WI38 (cell line): ENCODE results near the gene ZNF668.

ENCODE experiments used
- H3K4me3 ChIP-seq: 2 replicates; pipeline ENCODE4 v1.5.1; 2011; ENCODE audit warnings: low read depth, mild to moderate bottlenecking, control low read depth, low read length
- TF ChIP-seq, protein P1 (sequence below): IDR thresholded peaks from 2 replicates; pipeline ENCODE4 v1.5.1; 2012; ENCODE audit warnings: low read depth, mild to moderate bottlenecking, control low read depth, low read length

Gene ZNF668

DNA sequence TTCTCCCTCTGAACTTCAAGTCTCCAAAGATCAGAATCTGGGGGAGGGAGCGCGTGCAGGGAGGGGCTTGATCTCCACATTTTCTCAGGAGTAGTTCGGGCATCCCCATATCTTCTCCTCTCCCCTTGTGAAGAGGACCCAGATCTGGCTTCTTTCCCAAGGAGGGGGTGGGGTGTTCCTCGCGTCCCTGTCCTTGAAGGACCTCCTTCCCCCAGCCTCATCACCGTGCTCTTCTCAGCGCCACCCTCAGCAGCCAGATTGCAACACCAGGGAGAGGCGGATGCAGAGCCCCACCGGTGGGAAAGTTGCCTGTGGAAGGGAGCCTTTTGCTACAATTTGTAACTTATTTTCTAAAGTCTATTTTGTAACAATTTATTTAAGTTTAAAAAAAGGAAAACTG lies 9.0 kb upstream of the ZNF668 start:
- H3K4me3 ChIP-seq: no peak overlapping the region
- TF ChIP-seq, protein P1, sequence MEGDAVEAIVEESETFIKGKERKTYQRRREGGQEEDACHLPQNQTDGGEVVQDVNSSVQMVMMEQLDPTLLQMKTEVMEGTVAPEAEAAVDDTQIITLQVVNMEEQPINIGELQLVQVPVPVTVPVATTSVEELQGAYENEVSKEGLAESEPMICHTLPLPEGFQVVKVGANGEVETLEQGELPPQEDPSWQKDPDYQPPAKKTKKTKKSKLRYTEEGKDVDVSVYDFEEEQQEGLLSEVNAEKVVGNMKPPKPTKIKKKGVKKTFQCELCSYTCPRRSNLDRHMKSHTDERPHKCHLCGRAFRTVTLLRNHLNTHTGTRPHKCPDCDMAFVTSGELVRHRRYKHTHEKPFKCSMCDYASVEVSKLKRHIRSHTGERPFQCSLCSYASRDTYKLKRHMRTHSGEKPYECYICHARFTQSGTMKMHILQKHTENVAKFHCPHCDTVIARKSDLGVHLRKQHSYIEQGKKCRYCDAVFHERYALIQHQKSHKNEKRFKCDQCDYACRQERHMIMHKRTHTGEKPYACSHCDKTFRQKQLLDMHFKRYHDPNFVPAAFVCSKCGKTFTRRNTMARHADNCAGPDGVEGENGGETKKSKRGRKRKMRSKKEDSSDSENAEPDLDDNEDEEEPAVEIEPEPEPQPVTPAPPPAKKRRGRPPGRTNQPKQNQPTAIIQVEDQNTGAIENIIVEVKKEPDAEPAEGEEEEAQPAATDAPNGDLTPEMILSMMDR: no peak

DNA sequence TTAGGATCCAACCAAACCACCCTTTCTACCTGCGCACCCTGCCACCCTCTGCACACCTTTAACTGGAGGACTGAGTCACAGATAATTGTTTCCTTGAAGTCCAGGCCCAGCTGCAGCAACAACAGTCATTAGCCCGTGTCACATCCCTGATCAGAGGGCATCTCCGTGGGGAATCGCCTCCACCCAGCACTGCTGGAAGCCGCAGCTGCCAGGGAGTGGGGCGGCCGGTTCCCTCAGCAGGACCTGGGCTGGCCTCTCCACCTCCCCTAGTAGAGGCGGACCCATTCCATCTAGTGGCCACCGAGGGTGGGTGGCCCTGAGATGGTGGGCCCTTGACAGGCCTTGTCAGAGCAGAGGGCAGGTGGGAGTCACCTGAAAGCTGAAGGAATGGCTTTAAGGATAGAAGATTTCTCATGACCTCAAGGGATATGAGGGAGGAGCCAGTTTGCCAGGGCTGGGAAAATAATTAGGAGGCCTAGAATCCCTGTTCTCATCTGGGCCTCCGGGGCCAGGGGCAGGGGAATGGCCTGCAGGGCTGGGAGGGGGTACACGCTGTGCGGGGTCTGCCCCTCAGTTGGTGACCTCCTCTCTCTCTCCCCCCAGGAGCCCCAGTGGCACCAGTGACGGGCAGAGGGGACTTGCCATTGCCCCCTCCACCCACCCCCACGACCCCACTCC lies 8.5 kb upstream of the ZNF668 start:
- H3K4me3 ChIP-seq: no peak overlapping the region
- TF ChIP-seq, protein P1: no peak

DNA sequence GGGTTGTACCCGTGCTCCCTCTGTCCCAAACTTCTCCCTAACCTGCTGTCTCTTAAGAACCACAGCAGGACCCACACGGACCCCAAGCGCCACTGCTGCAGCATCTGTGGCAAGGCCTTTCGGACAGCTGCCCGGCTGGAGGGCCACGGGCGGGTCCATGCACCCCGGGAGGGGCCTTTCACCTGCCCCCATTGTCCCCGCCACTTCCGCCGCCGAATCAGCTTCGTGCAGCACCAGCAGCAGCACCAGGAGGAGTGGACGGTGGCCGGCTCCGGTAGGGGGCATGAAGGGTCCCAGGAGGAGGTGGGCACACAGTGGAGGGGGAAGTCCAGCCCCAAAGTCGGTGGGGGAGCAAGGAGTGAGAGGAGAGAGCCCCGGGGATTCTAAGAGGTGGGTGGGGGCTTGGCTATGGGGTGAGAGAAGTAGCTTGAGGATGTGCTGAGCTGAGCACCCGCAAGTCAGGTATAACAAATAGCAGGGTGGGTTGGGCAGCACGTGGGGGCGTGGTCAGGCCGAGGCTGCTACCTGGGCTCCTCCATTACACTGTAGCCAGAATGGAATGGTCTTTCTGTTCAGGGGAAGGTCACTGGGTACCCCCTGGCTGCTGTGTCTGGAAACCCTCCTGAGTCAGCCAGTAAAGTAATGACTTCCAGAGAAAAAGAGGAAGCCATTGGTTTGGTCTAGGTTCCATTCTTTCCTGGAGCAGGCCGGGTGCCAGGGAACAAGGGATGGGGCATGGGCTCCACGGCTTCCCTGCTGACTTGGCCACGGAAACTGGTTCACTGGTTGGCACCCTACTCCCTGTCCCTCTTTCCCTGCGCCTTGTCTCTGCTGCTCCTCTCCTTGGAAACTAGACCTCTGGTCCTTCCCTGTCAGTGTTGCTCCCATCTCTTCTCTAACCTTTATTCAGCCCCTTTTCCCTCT lies 7.7 kb upstream of the ZNF668 start:
- TF ChIP-seq, protein P1: no peak

DNA sequence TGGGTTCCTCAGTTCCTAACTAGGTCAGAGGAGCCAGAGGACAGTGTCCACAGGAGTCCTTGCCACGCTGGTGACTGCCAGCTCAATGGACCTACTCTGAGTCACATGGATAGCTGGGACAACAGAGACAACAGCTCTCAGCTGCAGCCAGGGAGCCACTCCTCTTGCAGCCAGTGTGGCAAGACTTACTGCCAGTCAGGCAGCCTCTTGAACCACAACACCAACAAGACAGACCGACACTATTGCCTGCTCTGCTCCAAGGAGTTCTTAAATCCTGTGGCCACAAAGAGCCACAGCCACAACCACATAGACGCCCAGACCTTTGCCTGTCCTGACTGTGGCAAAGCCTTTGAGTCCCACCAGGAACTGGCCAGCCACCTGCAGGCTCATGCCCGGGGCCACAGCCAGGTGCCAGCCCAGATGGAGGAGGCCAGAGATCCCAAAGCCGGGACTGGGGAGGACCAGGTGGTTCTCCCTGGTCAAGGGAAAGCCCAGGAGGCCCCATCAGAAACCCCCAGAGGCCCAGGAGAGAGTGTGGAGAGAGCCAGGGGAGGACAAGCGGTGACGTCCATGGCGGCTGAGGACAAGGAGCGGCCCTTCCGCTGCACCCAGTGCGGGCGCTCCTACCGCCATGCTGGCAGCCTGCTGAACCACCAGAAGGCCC lies 6.8 kb upstream of the ZNF668 start:
- H3K4me3 ChIP-seq: no peak overlapping the region
- TF ChIP-seq, protein P1: no peak

More for the DNA sequence above, 7.7 kb upstream of the ZNF668 start:
- no peak overlapping the region for H3K4me3 ChIP-seq

DNA sequence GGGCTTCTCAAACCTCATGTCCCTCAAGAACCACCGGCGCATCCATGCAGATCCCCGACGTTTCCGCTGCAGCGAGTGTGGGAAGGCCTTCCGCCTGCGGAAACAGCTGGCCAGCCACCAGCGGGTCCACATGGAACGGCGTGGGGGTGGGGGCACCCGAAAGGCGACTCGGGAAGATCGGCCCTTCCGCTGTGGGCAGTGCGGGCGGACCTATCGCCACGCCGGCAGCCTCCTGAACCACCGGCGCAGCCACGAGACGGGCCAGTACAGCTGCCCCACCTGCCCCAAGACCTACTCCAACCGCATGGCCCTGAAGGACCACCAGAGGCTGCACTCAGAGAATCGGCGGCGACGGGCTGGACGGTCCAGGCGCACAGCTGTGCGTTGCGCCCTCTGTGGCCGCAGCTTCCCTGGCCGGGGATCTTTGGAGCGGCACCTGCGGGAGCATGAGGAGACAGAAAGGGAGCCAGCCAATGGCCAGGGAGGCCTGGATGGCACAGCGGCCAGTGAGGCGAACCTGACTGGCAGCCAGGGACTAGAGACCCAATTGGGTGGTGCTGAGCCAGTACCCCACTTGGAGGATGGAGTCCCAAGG lies 6.1 kb upstream of the ZNF668 start:
- no peak overlapping the region for H3K4me3 ChIP-seq
- TF ChIP-seq, protein P1: no peak

DNA sequence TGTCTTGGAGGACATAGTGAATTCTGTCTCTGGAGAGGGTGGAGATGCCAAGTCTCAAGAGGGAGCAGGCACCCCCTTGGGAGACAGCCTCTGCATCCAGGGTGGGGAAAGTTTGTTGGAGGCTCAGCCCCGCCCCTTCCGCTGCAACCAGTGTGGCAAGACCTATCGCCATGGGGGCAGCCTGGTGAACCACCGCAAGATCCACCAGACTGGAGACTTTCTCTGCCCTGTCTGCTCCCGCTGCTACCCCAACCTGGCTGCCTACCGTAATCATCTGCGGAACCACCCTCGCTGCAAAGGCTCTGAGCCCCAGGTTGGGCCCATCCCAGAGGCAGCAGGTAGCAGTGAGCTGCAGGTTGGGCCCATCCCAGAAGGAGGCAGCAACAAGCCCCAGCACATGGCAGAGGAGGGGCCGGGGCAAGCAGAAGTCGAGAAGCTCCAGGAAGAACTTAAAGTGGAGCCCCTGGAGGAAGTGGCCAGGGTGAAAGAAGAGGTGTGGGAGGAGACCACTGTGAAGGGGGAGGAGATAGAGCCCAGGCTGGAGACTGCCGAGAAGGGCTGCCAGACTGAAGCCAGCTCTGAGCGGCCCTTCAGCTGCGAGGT lies 5.4 kb upstream of the ZNF668 start:
- H3K4me3 ChIP-seq: no peak overlapping the region
- TF ChIP-seq, protein P1: no peak
